HG02970 (cell line): Measurements from ENCODE around the gene AADAT.

ENCODE experiments used
- ATAC-seq: cut with Tn5 transposase; IDR thresholded peaks from one replicate; pipeline ENCODE4 v1.9.1; 2021; ENCODE audit warnings: mild to moderate bottlenecking, moderate library complexity, moderate number of reproducible peaks; ENCODE audit not compliant: unreplicated experiment, low FRiP score

Gene AADAT

DNA sequence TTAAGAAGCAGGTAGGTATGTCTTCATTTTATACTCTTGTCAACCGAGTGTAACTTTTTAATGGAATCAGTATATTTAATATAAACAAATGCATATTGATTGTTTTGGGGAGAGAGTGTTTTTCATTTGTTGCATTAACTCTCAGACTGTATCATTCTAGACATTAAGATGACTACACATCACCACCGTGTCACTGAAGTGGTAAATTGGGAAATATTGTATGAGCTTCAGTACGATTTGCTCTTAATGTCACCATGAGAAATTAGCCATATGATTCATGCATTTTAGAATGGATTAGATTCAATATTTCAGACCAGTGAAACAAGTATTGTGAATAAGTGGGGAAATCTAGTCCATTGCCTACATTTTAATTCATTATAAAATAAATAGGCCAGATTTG, 53.9 kb downstream of the AADAT start:
- ATAC-seq = no peak

DNA sequence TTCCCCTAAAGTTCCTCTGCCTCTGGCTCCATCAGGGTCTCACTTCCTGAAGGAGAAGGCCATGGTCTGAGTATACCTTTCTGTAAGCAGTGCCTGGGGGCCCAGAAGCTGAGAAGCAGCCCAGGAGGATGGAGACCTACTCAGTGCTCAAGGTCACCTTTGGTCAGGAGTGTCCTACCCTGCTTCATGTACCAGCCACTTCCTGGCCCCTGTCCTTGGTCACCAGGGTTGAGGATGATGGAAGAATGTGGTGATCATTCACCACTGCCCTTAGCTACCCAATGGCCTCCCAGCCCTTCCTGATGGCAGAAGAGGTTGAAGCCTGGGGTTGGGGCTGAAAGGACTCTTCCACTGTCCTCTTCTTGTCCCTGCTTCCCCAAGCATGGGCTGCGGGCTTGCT, 54.5 kb downstream of the AADAT start:
- no peak for ATAC-seq

DNA sequence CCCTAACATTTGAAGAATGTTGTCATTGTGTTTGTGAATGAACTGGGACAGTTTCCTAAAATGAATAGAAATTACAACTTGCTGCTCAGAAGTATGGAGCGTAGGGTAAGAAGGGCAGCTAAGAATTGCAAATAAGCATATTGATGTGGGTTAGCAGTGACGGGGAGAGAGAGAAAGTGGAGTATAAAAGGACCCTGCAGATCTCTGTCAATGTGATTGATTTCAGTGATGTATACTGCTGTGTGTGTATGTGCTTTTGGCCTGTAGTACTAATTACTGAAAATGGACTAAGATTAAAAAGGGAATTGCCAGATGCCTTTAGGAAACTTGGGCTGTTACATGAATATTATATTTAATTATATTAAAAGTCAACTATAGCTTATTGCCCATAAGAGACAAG, 55.8 kb downstream of the AADAT start:
- no peak for ATAC-seq

DNA sequence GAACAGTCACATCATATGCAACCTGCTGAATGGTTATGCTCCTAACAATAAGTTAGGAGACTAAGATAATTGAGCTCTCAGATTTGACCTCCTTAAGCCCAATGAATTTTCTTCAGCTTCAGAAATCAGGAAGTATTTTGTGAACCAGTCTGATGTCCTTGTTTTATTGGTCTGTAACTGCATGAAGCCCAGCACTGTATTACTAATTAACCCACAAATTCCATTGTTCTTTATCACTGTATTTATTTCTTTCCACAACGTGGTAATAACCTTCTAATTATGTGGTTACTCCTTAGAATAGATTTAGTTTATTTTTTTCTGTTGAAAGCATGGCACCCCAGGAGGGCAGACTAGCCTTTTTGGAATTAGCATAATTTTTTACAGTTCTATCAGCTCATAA, 59.6 kb downstream of the AADAT start:
- ATAC-seq = no peak

DNA sequence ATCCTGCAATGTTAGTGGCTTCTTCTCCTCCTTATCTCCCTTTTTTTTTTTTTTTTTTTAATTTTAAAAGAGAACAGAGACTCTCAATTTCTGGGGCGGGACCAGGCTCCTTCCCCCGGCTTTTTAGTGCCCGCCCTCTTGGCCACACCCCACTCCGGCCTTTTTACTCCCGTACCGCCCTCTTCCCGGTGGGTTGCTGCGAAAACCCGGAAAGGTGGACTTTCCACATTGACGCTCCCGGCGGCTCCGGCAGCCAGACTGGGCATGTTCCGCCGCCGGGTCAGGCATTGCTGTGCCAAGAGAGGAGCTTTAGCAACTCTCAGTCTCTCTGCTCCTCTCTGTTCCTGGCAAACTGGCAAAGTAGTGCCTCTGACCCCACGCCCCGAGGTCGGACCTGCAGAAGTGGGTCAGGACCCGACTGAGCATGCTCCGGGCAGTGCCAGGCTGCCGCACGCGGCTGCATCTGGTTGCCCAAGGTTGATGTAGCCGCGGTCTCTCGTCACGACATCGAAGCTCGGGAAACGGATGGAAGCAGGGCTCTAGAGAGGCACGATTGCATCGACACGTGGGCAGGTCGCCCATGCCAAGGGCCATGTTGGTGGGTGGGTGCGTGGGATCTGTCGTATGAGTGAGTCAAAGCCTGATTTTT, 62.5 kb downstream of the AADAT start:
- ATAC-seq = peak; percentile 77

DNA sequence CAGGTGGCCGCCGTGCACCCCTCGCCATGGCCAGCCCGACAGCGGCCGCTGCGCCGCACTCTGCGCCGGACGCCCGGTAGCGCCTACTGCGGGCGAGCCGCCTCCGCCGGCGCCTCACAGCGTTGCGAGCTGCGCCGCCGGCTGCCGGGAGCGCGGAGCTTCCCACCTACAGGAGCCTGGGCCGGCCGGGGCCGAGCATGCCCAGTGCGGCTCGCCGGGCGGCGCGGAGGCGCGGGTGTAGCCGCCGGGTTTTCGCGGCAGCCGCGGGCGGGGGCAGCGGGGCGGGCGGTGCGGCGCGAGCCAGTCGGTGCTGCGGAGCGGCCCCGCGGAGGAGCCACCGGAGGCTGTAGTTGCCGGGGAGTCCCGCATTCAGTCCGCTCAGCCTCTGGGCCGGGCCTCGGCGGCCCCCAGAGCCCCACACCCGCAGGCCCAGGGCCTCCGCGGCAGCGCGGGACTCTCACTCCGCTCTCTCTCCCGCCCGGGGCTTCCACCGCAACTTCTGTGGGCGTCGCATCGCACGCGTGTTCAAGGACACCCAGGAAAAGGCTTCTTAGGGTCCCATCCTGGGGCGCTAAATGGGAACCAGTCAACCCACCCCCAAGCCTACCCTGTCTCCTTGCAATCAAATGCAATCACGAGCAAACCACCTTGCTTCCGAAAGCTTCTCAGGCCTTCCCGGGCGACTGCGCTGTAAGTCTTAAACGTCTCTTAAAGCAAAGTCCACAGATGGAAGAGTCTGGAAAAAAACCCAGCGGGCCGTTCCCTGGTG, 63.3 kb downstream of the AADAT start, which contains the start of gene MFAP3L:
Gene MFAP3L (minus strand): TSS at position 143 of the 769 bp plus-strand sequence. CDS start 20,518 bp downstream, outside the sequence.
- peak; percentile 85 for ATAC-seq

DNA sequence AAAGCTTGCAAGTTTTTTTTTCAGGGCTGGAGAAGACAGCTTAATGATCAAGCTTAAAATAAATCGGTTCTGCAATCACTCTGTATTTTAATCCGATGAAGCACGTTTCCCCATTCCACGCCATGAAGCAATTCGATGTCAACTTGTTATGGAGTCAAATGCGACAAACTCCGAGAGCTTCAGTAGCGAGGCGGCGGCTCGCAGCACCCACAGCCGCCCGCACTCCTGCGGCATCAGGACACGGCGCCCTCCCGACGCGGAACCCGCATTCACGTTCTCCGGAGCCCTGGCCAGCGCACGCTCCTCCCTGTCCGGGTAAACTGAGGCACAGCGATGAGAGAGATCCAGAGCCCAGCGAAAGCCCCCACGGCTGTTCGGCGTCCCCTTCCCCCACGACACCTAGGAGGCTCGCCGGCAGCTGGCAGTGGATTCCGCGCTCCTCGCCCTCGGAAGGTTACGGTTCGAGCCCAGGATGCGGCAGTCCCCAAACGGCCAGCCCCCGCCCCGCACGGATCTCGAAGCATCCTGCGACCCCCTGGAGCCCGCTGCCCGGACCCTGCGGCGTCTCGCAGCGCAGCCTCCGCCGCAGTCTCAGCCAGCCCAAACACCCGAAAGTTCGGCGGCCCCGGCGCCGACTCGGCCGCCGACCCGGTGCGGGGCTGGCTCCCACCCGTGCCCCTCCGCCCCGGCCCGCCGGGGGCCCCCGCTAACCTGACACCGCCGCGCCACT, 64.1 kb downstream of the AADAT start:
- ATAC-seq = no peak

DNA sequence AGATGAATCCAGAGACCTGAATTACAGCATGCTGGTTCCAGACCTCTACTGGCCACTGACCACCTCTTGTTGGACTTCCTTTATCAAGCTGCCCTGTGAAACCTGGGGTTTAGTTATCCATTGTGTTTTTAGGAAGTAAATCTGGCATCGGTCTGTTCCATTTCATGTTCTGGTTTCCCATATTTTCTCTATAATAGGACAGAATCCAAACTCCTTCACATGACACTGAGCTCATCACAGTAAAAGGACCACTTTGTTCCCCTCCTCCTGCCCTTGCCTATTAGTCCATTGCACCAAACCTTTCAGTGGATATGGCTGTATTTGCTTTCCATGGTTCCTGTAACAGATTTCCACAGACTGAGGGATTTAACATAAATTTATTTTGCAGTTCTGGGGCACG, 67.5 kb downstream of the AADAT start:
- no peak for ATAC-seq

DNA sequence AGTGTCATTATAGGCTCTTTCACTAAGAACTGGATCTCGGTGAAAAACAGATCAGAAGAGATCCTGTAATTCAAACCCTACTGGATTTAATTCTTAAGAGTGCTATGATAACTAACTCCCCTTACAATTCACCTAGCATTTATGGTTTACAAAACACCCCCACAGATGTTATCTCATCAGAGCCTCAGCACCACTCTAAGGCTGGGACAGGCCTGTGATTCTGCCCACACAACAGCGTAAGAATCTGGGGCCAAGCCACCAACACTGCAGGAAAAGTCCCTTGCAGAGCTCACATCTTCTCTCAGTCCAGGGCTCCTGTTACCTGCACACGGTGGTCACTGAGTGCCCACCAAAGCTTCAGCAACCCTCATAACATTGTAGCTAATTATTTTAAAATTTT, 72.5 kb downstream of the AADAT start:
- ATAC-seq = no peak

DNA sequence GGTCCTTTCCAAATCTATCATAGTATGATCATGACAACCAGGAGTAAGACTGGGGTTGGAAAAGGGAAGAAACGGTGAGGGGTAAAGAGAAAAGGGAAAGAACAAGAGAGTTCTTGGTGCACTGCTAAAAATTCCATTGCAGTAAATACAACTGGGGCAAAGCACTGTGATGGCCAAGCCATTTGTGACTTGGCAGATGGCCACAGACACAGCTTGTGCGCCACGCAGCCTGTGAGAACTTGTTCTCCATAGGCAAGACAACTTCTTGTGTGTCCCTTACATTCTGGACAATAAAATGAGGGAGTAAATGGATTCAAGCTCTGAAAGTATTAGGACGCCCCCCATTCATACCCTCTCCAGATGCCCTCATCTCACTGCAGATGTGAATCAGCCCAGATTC, 74.5 kb downstream of the AADAT start:
- no peak for ATAC-seq

DNA sequence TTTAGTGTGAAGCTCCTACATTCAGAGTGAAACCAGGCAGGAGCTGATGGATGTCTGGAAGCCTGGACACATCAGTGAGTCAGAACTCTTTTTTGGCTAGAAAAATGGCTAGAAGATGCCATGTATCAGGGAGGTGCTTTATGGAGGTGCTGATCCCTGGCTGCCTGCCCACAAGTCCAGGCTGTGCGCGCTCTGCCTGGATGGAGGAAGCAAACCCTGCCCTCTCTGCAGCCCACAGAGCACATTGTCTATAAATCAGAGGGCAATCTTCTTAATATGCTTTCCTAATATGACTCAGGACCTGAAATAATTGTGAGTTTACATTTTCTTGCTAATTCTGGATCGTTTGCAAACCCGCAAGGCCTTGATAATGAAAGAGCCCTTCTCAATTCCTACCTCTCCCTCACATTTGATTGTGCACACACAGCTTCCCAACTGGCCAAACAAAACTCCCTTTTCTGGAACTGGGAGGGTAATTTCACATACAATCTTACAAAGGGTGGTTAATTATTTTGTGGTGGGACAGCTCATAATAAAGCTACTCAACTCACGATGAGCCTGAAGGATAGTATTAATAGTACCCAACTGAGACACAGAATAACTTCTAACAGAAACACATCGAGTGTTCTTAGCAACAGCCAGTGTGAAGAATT, 75.3 kb downstream of the AADAT start:
- no peak for ATAC-seq

DNA sequence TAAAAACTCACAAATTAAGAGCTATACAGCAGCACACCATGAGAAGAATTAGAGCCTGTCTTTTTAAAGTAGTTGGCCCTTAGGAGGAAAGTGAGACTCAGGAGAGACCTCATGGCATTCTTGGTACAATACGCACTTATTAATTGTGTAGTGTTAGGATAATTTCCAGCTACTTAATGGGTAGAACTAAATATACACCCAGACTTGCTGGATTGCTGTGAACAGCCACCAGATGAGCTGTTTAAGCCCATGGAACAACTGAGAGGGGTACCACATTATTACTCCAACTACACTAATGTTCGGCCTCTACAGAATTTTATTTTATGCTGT, 77.2 kb downstream of the AADAT start:
- ATAC-seq = no peak

DNA sequence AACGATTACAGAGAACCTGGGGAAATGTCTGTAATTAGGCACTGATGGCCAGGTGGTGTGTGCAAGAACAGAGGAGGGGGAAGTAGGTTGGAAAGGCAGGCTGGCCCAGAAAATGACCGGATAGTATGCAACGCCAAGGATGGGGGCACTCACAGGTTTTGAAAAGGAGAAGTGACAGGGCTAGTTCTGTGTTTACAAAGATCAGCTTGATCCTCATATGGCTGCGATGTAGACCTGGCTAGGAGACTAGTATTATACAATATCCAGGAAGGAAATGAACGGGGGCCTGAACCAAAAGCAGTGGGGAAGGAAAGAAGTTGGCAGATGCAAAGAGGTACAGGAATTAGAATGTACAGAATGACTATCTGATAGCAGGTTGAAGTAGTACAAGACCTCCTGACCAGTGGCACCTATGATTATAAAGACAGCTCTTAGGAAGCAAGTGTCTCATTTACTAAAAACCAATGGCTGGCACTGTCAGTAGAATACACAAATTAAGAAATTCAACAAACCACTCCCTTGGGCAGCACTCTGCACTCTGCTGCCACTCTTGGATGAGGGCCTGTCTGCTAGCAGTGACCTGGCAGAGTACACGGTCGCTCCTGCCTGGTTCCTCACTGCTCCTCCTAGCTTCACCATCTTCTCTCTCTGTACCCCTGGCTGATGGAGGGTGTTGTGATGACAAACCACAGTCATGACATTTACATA, 77.7 kb downstream of the AADAT start:
- ATAC-seq = no peak
